K562 (cell line): Measurements from ENCODE around the gene VGLL4. TPM values are rescaled to one million over a fixed set of nuclear protein-coding genes. Genes with fewer than 3 reads are reported as not detected.

Experiments used
- ATAC-seq: fragments of 200-7000 bp; cut with Tn5 transposase; 3 replicates; pipeline ENCODE4 v1.9.1; 2020; ENCODE audit warnings: moderate library complexity
- BruUV-seq: library from RNA; stranded (reverse); fragments of 400-500 nt; replicated peaks from 2 replicates; lab custom pipeline; 2021; lab: Mats Ljungman, UMichigan
- CTCF ChIA-PET: fragments of 300-600 bp; formaldehyde crosslinking; extraction: SDS; loops from one replicate; lab custom pipeline; 2021; ENCODE audit warnings: low intra/inter-chr PET ratio; lab: Yijun Ruan, JAX
- POLR2A ChIA-PET: fragments of 300-600, 350-650 bp; sonication (Branson Sonifier 250); formaldehyde crosslinking; extraction: SDS; loops from one replicate; lab custom pipeline; 2021; ENCODE audit warnings: antibody characterized with exemption, inconsistent platforms; lab: Yijun Ruan, JAX
- DNase-seq, 4 experiments: peaks; one replicate each; pipeline versions ENCODE4 v3.0.0 to v3.0.0-alpha.2; 2011 to 2018; ENCODE audit warnings: low spot score in 3 of 4, mixed read lengths in 3 of 4; ENCODE audit errors: extremely low read depth in 1 of 4
- FAIRE-seq: peaks from 2 replicates; lab custom pipeline; 2011; peaks lifted over from hg19 to GRCh38; lab: Jason Lieb, UNC
- H2AFZ ChIP-seq: 2 replicates; pipeline ENCODE4 v1.6.0; 2011; ENCODE audit warnings: low read depth, low read length, control low read depth, inconsistent platforms
- H3K27ac ChIP-seq: fragments of 200-600 bp; 3 replicates; pipeline ENCODE4 v1.8.0; 2011; ENCODE audit warnings: low read depth, mild to moderate bottlenecking, control low read depth, inconsistent platforms, low read length, moderate library complexity, mixed read lengths; ENCODE audit errors: extremely low read depth
- H3K27me3 ChIP-seq, 2 experiments: fragments of 300-600 bp in 1 of 2; 2 replicates in 1 of 2; 3 replicates in 1 of 2; pipeline versions ENCODE4 v1.6.0 to v1.8.0; 2011; ENCODE audit warnings: inconsistent platforms in 2 of 2, low read length in 2 of 2, mild to moderate bottlenecking in 1 of 2, mixed read lengths in 1 of 2, moderate library complexity in 1 of 2; ENCODE audit not compliant: control insufficient read depth in 2 of 2, insufficient read depth in 2 of 2
- H3K36me3 ChIP-seq: fragments of 300-600 bp; 3 replicates; pipeline ENCODE4 v1.8.0; 2011; ENCODE audit warnings: mild to moderate bottlenecking, low read length, inconsistent platforms; ENCODE audit not compliant: control insufficient read depth, insufficient read depth
- H3K4me1 ChIP-seq, 2 experiments: fragments of 200-600 bp in 1 of 2; replicated peaks in 1 of 2; 2 replicates in 1 of 2; 3 replicates in 1 of 2; pipeline versions ENCODE4 v1.5.1 to v1.8.0; 2011; ENCODE audit warnings: inconsistent platforms in 2 of 2, low read length in 2 of 2, mild to moderate bottlenecking in 1 of 2, mixed read lengths in 1 of 2, moderate library complexity in 1 of 2; ENCODE audit not compliant: control insufficient read depth in 2 of 2, insufficient read depth in 2 of 2
- H3K4me2 ChIP-seq: 2 replicates; pipeline ENCODE4 v1.6.1; 2011; ENCODE audit warnings: low read length, control low read depth, inconsistent platforms, mixed read lengths; ENCODE audit not compliant: insufficient read depth
- H3K4me3 ChIP-seq: fragments of 200-600 bp; sonication (generic), shearing (Covaris generic); 2 replicates; pipeline ENCODE4 v1.5.1; 2016; ENCODE audit warnings: control low read depth, inconsistent platforms
- H3K79me2 ChIP-seq: fragments of 200-600 bp; 3 replicates; pipeline ENCODE4 v1.8.0; 2011; ENCODE audit warnings: low read length, inconsistent platforms; ENCODE audit not compliant: control insufficient read depth, insufficient read depth
- H3K9ac ChIP-seq, 2 experiments: 2 replicates each; pipeline versions ENCODE4 v1.6.0 to v1.6.1; 2011; ENCODE audit warnings: low read depth in 2 of 2, low read length in 2 of 2, control low read depth in 1 of 2, inconsistent platforms in 1 of 2, mild to moderate bottlenecking in 1 of 2, mixed read lengths in 1 of 2; ENCODE audit not compliant: insufficient read depth in 1 of 2
- H3K9me1 ChIP-seq: one replicate; pipeline ENCODE4 v1.6.0; 2011; ENCODE audit warnings: inconsistent platforms, mild to moderate bottlenecking, low read length, moderate library complexity; ENCODE audit not compliant: control insufficient read depth, insufficient read depth
- H3K9me3 ChIP-seq: replicated peaks from 2 replicates; pipeline ENCODE4 v1.5.1; 2011; ENCODE audit warnings: low read depth, low read length, inconsistent platforms; ENCODE audit not compliant: control insufficient read depth, insufficient read depth
- H4K20me1 ChIP-seq: replicated peaks from 2 replicates; pipeline ENCODE4 v1.6.1; 2011; ENCODE audit warnings: low read length, inconsistent platforms, mixed read lengths; ENCODE audit not compliant: control insufficient read depth, insufficient read depth
- ARHGAP35 ChIP-seq: fragments of 450-650 bp; IDR thresholded peaks from 2 replicates; pipeline ENCODE4 v1.6.1; 2018; ENCODE audit not compliant: partially characterized antibody
- C11orf30 ChIP-seq: fragments of 450-650 bp; IDR thresholded peaks from 2 replicates; pipeline ENCODE4 v1.6.1; 2016; ENCODE audit warnings: low read depth, mild to moderate bottlenecking
- FOSL1 ChIP-seq: fragments of 200-800 bp; sonication (Bioruptor generic); conservative IDR thresholded peaks from 2 replicates; pipeline ENCODE4 v1.6.1; 2016; ENCODE audit warnings: missing genetic modification characterization, missing compliant biosample characterization
- KLF1 ChIP-seq: fragments of 450-650 bp; IDR thresholded peaks from 2 replicates; pipeline ENCODE4 v1.6.1; 2016; ENCODE audit warnings: missing genetic modification characterization, missing compliant biosample characterization
- LCOR ChIP-seq: sonication (generic); formaldehyde crosslinking; IDR thresholded peaks from 2 replicates; pipeline ENCODE4 v1.8.0; 2022; ENCODE audit warnings: mild to moderate bottlenecking, missing genetic modification reagents
- MCM2 ChIP-seq: fragments of 450-650 bp; IDR thresholded peaks from 2 replicates; pipeline ENCODE4 v1.6.1; 2017; ENCODE audit warnings: low read depth, mild to moderate bottlenecking
- NCOR1 ChIP-seq: fragments of 450-650 bp; IDR thresholded peaks from 2 replicates; pipeline ENCODE4 v1.6.1; 2016; ENCODE audit warnings: mild to moderate bottlenecking, moderate library complexity
- SMAD3 ChIP-seq: fragments of 450-650 bp; formaldehyde crosslinking; conservative IDR thresholded peaks from 2 replicates; pipeline ENCODE4 v1.4.0; 2020; ENCODE audit warnings: mild to moderate bottlenecking
- SP2 ChIP-seq: IDR thresholded peaks from 2 replicates; pipeline ENCODE4 v1.6.1; 2011; ENCODE audit warnings: mild to moderate bottlenecking, low read depth, low read length, moderate library complexity; ENCODE audit not compliant: poor library complexity, severe bottlenecking; ENCODE audit errors: extremely low read depth
- SRSF7 ChIP-seq: fragments of 200-400 bp; formaldehyde crosslinking; optimal IDR thresholded peaks from 2 replicates; pipeline ENCODE3; 2017; ENCODE audit warnings: mild to moderate bottlenecking, low read depth, low read length
- ZNF23 ChIP-seq: fragments of 250-450 bp; sonication (Bioruptor Pico); IDR thresholded peaks from 2 replicates; pipeline ENCODE4 v1.4.0; 2020; ENCODE audit warnings: mild to moderate bottlenecking
- WGBS: fragments of 100-300 bp; shearing (Covaris generic); methylation state at CpG from one replicate; pipeline ENCODE4 v1.1.6; 2016; ENCODE audit warnings: low coverage, mixed read lengths; ENCODE audit not compliant: insufficient coverage; ENCODE audit errors: missing lambda C conversion rate; 5-methylcytosine and 5-hydroxymethylcytosine counted together
- in situ Hi-C: fragments of 300-500 bp; cut with MboI; formaldehyde crosslinking; loops from 4 replicates; pipeline ENCODE4 v1.15.0; 2018; ENCODE audit warnings: inconsistent platforms, mixed read lengths
- intact Hi-C: fragments of 100-400 bp; cut with micrococcal nuclease; formaldehyde crosslinking; loops from 2 replicates; pipeline ENCODE4 v1.14.2; 2022
- polyA plus RNA-seq, 8 experiments: library from polyadenylated mRNA; depleted of rRNA in 4 of 8; stranded (reverse) in 5 of 8; unstranded in 3 of 8; fragments of >200 nt; fragmentation: Nextera tagmentation in 2 of 8; fragmentation: Illumina TruSeq in 1 of 8; extraction: Ambion mirVana in 2 of 8; extraction: Trizol in 1 of 8; gene quantifications; 2 replicates each; pipeline versions ENCODE4 v1.2.1 to v1.2.3, GENCODE V29; 2011 to 2014; ENCODE audit warnings: inconsistent platforms in 1 of 8, missing spikeins in 1 of 8
- total RNA-seq, 7 experiments: library from RNA; depleted of rRNA in 6 of 7; stranded (reverse); fragments of >200 nt in 6 of 7; fragmentation: Illumina TruSeq in 2 of 7; extraction: Trizol in 2 of 7; gene quantifications; 2 replicates each; pipeline versions ENCODE4 v1.2.1 to v1.2.3, GENCODE V29; 2011 to 2021; ENCODE audit warnings: low replicate concordance in 1 of 7
- TF ChIP-seq, protein P1 (sequence below): IDR thresholded peaks from 2 replicates; pipeline ENCODE4 v1.6.1; 2016; ENCODE audit warnings: missing genetic modification characterization, missing compliant biosample characterization
- TF ChIP-seq, protein P2 (sequence below): sonication (generic); formaldehyde crosslinking; IDR thresholded peaks from 2 replicates; pipeline ENCODE4 v1.8.1; 2023; ENCODE audit warnings: mild to moderate bottlenecking, missing genetic modification reagents
- TF ChIP-seq, protein P3 (sequence below): fragments of 250-450 bp; sonication (Bioruptor Pico); IDR thresholded peaks from 2 replicates; pipeline ENCODE4 v1.8.0; 2022; ENCODE audit warnings: inconsistent platforms, mild to moderate bottlenecking, moderate library complexity, borderline replicate concordance
- TF ChIP-seq, protein P4 (sequence below): sonication (generic); IDR thresholded peaks from 2 replicates; pipeline ENCODE4 v1.6.1; 2016

The VGLL4 gene
- total and polyA plus RNA-seq, 9 of the 15 experiments (the other 6 are each of a cell fraction or from before 2014, with no cell fraction given), result 0.27 to 10.9 (median 8.6) TPM

DNA sequence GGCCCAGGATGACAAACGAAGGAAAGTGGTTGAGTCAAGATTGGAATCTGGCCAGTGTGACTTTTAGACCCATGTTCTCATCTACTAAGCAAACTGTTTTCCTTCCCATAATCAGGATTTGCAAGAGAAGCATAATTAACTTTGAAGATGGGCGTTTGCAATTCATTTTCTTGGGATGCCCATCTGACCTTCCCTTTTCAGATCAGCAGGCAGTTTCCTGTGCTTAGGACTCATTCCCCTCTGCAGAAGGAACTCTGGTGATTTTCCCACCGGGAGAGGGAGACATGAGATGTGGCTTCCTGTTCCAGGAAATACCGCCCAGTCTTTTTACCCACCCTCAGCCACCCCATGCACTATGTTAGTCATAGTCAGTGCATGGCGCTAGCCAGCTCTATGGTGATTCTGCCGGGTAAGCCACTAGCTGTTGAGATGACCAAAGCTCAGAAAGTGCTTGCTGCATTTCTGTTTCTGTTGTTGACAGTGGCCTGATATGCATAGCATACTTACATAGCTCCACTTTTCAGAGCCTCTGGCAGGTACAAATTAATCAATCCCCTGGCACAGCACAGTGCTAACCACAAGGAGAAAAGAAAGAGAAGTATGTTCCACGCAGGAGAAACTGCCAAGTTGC is 129.4 kb downstream of the VGLL4 start:
- Histone ChIP-seq H3K27me3 (no peaks in the 10 kb centered on the region), H4K20me1 (no peaks in the 10 kb centered on the region), H3K9me1 (no peaks in the 10 kb centered on the region), H3K9me3 (no peaks in the 10 kb centered on the region), H3K4me1 (peaks cover 9 to 10% of the 10 kb centered on the region in 2 experiments), H3K79me2 (no peaks in the 10 kb centered on the region), H3K4me2 (no peak overlapping the region), H3K4me3 (no peak overlapping the region), H2AFZ (no peak overlapping the region), H3K9ac (no peak overlapping the region), H3K27ac (no peak overlapping the region), H3K36me3 (no peaks in the 10 kb centered on the region)
- ChIA-PET POLR2A (interaction anchor here (0.7 to 1.1 kb wide), 2 partner anchors 23 to 66 kb away, joined by 3 read pairs; no protein-coding TSS in a partner anchor), CTCF (no interaction called here)
- FAIRE-seq (no peak), DNase-seq (no peak), ATAC-seq (peak; percentile 53; the same call in 1 of the 3 replicates)
- BruUV-seq, result no TSS peak
- in situ Hi-C loops, result no loop called here
- WGBS, result 22% methylated on average over 7 of the region's 7 CpGs
- intact Hi-C loops, result no loop called here
- TF ChIP-seq C11orf30 (0 out of 2 replicates have a peak, but pooled peaks have one; percentile 28), FOSL1 (peak; percentile 58), ZNF23 (no peak), SRSF7 (no peak), NCOR1 (no peak), SMAD3 (0 out of 2 replicates have a peak, but pooled peaks have one; percentile 25), ARHGAP35 (no peak), KLF1 (no peak), LCOR (no peak), SP2 (no peak), MCM2 (no peak)
- TF ChIP-seq, protein P1, sequence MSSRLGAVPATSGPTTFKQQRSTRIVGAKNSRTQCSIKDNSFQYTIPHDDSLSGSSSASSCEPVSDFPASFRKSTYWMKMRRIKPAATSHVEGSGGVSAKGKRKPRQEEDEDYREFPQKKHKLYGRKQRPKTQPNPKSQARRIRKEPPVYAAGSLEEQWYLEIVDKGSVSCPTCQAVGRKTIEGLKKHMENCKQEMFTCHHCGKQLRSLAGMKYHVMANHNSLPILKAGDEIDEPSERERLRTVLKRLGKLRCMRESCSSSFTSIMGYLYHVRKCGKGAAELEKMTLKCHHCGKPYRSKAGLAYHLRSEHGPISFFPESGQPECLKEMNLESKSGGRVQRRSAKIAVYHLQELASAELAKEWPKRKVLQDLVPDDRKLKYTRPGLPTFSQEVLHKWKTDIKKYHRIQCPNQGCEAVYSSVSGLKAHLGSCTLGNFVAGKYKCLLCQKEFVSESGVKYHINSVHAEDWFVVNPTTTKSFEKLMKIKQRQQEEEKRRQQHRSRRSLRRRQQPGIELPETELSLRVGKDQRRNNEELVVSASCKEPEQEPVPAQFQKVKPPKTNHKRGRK, result no peak
- TF ChIP-seq, protein P2, sequence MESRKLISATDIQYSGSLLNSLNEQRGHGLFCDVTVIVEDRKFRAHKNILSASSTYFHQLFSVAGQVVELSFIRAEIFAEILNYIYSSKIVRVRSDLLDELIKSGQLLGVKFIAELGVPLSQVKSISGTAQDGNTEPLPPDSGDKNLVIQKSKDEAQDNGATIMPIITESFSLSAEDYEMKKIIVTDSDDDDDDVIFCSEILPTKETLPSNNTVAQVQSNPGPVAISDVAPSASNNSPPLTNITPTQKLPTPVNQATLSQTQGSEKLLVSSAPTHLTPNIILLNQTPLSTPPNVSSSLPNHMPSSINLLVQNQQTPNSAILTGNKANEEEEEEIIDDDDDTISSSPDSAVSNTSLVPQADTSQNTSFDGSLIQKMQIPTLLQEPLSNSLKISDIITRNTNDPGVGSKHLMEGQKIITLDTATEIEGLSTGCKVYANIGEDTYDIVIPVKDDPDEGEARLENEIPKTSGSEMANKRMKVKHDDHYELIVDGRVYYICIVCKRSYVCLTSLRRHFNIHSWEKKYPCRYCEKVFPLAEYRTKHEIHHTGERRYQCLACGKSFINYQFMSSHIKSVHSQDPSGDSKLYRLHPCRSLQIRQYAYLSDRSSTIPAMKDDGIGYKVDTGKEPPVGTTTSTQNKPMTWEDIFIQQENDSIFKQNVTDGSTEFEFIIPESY (CRISPR knock-in tag), result peak; percentile 80
- TF ChIP-seq, protein P3, sequence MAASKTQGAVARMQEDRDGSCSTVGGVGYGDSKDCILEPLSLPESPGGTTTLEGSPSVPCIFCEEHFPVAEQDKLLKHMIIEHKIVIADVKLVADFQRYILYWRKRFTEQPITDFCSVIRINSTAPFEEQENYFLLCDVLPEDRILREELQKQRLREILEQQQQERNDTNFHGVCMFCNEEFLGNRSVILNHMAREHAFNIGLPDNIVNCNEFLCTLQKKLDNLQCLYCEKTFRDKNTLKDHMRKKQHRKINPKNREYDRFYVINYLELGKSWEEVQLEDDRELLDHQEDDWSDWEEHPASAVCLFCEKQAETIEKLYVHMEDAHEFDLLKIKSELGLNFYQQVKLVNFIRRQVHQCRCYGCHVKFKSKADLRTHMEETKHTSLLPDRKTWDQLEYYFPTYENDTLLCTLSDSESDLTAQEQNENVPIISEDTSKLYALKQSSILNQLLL (CRISPR knock-in tag), result no peak
- TF ChIP-seq, protein P4, sequence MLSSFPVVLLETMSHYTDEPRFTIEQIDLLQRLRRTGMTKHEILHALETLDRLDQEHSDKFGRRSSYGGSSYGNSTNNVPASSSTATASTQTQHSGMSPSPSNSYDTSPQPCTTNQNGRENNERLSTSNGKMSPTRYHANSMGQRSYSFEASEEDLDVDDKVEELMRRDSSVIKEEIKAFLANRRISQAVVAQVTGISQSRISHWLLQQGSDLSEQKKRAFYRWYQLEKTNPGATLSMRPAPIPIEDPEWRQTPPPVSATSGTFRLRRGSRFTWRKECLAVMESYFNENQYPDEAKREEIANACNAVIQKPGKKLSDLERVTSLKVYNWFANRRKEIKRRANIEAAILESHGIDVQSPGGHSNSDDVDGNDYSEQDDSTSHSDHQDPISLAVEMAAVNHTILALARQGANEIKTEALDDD, result peak; percentile 60; the same call in 1 of the 2 replicates
